HG02623 (cell line): ENCODE data around the gene DHDH.

Experiments used
- ATAC-seq: cut with Tn5 transposase; IDR thresholded peaks from one replicate; pipeline ENCODE4 v1.9.1; 2021; ENCODE audit warnings: moderate library complexity; ENCODE audit not compliant: unreplicated experiment

DHDH gene

DNA sequence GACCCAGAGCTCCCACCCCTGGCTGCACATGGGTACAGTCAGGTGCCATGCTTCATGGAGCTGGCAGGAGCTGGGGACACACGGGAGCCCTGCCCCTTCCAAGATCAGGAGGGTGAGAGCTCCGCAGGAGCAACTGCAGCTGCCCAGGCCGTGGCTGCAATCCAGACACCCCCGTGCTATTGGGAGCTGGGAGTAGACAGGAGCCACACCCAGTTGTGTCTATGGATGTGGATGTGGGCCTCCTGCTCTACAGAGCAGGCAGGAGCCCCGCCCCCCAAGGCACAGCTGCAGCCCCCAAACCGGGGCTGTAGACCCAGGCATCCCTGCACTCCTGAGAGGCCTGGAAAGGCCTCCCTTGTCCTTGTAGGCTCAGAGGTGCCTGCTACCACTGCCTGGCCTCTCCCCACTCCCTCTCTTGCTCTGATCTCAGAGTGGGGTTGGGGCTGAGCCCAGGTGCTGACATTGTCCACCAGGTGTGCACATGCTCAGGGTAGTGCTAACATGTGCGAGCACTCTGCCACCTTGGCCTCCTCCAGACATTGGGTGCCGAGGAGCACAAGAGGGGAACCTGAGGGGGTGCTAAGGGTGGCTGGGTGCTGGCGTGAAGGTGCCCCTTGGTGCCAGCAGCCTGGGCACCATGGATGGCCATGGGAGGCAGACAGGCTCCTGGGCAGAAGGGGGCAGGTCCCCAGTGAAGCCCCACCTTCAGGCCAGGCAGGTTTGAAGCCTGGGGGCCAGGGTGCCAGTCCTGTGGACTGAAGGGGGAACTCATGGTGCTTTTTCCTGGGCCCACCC, 13.2 kb downstream of the DHDH start:
- no peak for ATAC-seq

- no peak for ATAC-seq
Measured at GRCh38 chr19:48947258-48947542, 13.7 kb downstream of the DHDH start.

- no peak for ATAC-seq
Measured at GRCh38 chr19:48950159-48950558, 16.7 kb downstream of the DHDH start.

GRCh38 chr19:48950830-48951519, 17.5 kb downstream of the DHDH start:
- no peak for ATAC-seq

DNA sequence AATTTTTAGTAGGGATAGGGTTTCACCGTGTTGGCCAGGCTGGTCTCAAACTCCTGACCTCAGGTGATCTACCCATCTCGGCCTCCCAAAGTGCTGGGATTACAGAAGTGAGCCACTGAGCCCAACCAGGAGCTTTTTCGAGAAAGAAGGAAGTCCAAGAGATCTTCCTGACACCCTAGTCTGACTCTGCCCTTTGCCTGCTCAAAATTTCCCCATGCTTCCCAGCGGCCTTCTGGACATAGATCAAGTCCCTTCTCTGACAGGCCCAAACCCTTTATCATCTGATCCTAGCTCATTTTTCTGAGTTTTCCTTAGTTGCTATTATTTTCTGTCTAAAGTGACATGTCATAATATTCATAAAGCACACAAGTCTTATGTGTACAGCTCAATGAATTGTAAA, 19.6 kb downstream of the DHDH start:
- no peak for ATAC-seq

DNA sequence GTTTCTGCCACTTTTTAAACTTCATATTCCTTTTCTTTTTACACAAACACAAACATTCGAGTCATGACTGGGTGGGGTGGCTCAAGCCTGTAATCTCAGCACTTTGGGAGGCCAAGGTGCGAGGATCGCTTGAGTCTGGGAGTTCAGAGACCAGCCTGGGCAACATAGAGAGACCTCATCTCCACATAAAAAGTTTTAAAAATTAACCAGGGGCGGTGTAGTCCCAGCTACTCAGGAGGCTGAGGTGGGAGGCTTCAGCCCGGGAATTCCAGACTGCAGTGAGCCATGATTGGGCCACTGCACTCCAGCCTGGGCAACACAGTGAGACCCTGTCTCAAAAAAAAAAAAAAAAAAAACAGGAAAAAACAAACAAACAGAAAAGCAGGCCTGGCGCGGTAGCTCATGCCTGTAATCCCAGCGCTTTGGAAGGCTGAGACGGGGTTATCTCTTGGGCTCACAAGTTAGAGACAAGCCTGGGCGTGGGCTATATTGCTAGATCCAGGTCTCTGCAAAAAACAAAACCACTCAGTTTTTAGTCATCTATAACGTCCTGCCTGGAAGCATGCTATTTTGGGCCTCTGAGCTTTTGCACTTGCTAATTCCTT, 20.6 kb downstream of the DHDH start:
- no peak for ATAC-seq

DNA sequence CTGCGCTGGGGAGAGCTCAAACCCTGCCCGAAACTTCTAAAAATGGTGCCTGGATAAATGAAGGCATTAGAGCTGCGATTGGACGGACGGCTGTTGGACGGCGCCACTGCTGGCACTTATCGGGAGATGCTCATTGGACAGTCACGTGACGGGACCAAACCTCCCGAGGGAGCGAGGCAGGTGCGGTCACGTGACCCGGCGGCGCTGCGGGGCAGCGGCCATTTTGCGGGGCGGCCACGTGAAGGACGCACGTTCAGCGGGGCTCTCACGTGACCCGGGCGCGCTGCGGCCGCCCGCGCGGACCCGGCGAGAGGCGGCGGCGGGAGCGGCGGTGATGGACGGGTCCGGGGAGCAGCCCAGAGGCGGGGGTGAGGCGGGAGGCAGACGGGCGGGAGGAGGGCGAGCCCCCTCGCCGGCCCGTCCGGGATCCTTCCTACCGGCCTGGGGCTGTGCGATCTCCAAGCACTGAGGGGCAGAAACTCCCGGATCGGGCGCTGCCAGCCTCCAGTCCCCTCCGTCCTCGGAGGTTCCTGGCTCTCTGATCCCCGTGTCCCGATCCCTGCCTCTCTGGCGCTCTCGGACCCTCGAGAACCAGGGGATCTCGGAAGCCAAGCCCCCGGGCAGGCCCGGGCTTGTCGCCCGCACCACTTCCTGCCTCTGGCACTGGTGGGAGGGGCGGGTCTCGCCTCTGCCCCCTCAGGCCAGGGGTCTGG, 21.3 kb downstream of the DHDH start, which contains the start of gene BAX:
Gene BAX, plus strand, starts transcription at position 281 of the 713 bp plus-strand sequence. Its CDS starts 54 bp downstream, at position 335.
- ATAC-seq = peak; percentile 72

DNA sequence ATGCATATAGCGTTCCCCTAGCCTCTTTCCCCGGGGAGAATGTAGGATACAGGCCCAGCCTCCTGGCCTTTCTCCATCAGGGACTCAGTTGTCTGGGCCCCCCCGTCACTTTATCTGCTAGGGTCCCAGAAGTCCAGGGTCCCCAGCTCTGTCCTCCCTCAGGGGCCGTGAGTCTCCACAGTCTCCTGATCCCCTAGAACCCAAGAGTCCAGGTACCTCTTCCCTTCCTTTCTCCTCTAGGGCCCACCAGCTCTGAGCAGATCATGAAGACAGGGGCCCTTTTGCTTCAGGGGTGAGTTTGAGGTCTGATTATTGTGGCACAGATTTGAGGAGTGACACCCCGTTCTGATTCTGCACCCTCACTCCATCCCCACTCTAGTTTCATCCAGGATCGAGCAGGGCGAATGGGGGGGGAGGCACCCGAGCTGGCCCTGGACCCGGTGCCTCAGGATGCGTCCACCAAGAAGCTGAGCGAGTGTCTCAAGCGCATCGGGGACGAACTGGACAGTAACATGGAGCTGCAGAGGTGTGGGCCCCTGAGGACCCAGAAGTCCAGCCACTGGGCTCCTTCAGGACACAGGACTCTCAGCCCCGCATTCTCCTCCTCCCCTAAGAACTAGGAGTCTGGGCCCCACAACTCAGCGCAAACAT, 21.9 kb downstream of the DHDH start:
- ATAC-seq = no peak

- ATAC-seq = no peak
Measured at GRCh38 chr19:48958006-48958405, 24.5 kb downstream of the DHDH start.

- ATAC-seq = no peak
Measured at GRCh38 chr19:48959341-48960239, 26.1 kb downstream of the DHDH start.

- no peak for ATAC-seq
Measured at GRCh38 chr19:48961051-48961649, 27.7 kb downstream of the DHDH start.

DNA sequence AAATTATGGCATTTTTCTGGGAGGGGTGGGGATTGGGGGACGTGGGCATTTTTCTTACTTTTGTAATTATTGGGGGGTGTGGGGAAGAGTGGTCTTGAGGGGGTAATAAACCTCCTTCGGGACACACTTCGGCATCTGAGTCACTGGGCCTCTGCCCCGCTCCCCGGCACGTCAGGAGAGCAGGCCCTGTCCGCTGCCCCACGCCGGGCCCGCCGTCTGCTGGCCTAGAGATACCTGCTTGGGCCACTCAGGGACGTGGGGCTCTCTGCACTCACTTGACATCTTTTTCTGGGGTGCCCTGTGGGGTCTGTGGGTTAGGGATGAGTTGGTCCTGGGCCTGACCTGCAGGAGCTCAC, 28.2 kb downstream of the DHDH start:
- no peak for ATAC-seq

- ATAC-seq = no peak
Measured at GRCh38 chr19:48962029-48962848, 28.7 kb downstream of the DHDH start.

DNA sequence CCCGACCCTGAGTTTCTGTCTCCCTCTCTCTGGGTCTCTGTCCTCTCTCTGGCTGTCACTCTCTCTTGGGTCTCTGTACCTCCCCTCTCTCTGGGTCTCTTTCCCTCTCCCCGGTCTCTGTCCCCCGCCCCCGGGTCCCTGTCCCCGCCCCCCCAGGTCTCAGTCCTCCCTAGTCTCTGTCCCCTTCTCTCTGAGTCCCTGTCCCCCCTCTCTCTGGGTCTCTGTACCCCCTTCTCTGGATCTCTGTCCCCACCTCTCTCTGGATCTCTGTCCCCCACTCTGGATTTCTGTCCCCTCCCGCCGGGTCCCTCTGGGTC, 29.3 kb downstream of the DHDH start:
- no peak for ATAC-seq

DNA sequence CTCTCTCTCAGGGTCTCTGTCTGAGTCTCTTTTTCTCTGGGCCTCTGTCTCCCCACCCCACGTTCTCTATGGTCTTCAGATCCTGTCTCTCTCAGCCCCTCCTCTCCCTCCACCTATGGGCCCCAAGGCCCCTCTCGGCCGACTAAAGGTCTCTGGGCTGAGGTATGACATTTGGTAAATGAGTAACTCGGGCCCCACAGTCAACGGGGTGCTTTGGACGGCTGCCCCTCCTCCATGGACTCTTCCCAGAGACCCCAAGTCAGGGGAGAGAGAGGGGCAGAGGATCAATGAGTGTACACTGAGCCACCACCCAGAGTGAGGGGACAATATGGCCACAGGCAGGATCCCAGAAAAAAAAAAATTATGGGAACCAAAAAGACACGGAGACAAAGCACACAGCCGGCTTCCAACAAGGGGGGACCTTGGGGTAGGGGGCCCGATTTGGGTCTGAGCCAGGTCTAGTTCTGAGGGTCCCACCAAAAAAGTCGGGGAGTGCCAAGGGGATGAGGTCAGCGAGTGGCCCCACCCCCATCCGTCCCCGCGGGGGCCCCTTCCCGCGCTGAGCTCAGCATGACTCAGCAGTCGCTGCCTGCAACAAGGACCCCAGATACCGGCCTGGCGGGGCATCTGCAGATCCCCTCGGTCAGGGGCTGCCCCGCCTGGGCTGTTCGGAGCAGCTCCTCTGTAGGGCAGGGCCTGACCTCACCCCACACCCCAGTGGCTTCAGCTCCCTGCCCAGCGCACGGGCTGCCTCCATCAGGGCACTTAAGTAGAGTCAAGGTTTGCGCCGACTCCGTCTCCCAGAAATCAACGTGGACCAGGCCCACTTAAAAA, 30.1 kb downstream of the DHDH start:
- no peak for ATAC-seq

GRCh38 chr19:48964205-48965039, 30.9 kb downstream of the DHDH start:
- no peak for ATAC-seq
